ENCODE data around the gene RSPH1.

The RSPH1 gene

GRCh38 chr21:42542196-42542595 is 46.2 kb upstream of the RSPH1 start:
- H3K4me3 ChIP-seq (ENCODE audit: low read depth, low read length) = no peak overlapping the region
- DNase-seq (ENCODE audit: low read depth) = no peak
- no peak for TF ChIP-seq CTCF (IDR thresholded peaks at IDR 0.05; ENCODE audit: low read depth, low read length, missing control alignments)
- in situ Hi-C loops (cut with HindIII; ENCODE audit: low sequenced_read_pairs) = no loop called here

GRCh38 chr21:42541618-42542017 is 45.6 kb upstream of the RSPH1 start:
- no peak for TF ChIP-seq CTCF (IDR thresholded peaks at IDR 0.05; ENCODE audit: low read depth, low read length, missing control alignments)

GRCh38 chr21:42541174-42541573 is 45.1 kb upstream of the RSPH1 start:
- H3K4me3 ChIP-seq (ENCODE audit: low read depth, low read length) = no peak overlapping the region
- in situ Hi-C loops (cut with HindIII; ENCODE audit: low sequenced_read_pairs) = no loop called here
- no peak for DNase-seq (ENCODE audit: low read depth)
- TF ChIP-seq CTCF (IDR thresholded peaks at IDR 0.05; ENCODE audit: low read depth, low read length, missing control alignments) = no peak

More at GRCh38 chr21:42541618-42542017, 45.6 kb upstream of the RSPH1 start:
- in situ Hi-C loops (cut with HindIII; ENCODE audit: low sequenced_read_pairs) = no loop called here
- H3K4me3 ChIP-seq (ENCODE audit: low read depth, low read length) = no peak overlapping the region
- DNase-seq (ENCODE audit: low read depth) = no peak

GRCh38 chr21:42540396-42540795 is 44.4 kb upstream of the RSPH1 start:
- no peak for TF ChIP-seq CTCF (IDR thresholded peaks at IDR 0.05; ENCODE audit: low read depth, low read length, missing control alignments)
- H3K4me3 ChIP-seq (ENCODE audit: low read depth, low read length) = no peak overlapping the region
- DNase-seq (ENCODE audit: low read depth) = no peak
- in situ Hi-C loops (cut with HindIII; ENCODE audit: low sequenced_read_pairs) = no loop called here

- no peak overlapping the region for H3K4me3 ChIP-seq (ENCODE audit: low read depth, low read length)
- in situ Hi-C loops (cut with HindIII; ENCODE audit: low sequenced_read_pairs) = no loop called here
- TF ChIP-seq CTCF (IDR thresholded peaks at IDR 0.05; ENCODE audit: low read depth, low read length, missing control alignments) = no peak
- no peak for DNase-seq (ENCODE audit: low read depth)
Observed at GRCh38 chr21:42539931-42540343, 43.9 kb upstream of the RSPH1 start.

- no peak for TF ChIP-seq CTCF (IDR thresholded peaks at IDR 0.05; ENCODE audit: low read depth, low read length, missing control alignments)
- in situ Hi-C loops (cut with HindIII; ENCODE audit: low sequenced_read_pairs) = no loop called here
- no peak overlapping the region for H3K4me3 ChIP-seq (ENCODE audit: low read depth, low read length)
- no peak for DNase-seq (ENCODE audit: low read depth)
Observed at GRCh38 chr21:42539342-42539741, 43.3 kb upstream of the RSPH1 start.

Data from astrocyte of the cerebellum (primary cell).